ENCODE measurements around the gene RFX7.
"Not testable (repeated sequence)": the region's sequence is repeated elsewhere in the genome, so short reads cannot be mapped to it uniquely, and the experiment has no call there.

RFX7 gene

GRCh38 chr15:56243163-56244037, at the start of gene RFX7:
TSS of gene RFX7 (minus strand) at chr15:56243879. CDS start at chr15:56243285, 594 bp downstream.
- FAIRE-seq: no peak

GRCh38 chr15:56292546-56293316, 49.1 kb upstream of the RFX7 start:
- FAIRE-seq: no peak

- no peak for FAIRE-seq
Measured at GRCh38 chr15:56291741-56292140, 48.1 kb upstream of the RFX7 start.

- FAIRE-seq: no peak
Measured at GRCh38 chr15:56286213-56286612, 42.5 kb upstream of the RFX7 start.

GRCh38 chr15:56281145-56281544, 37.5 kb upstream of the RFX7 start:
- no peak for FAIRE-seq

- no peak for FAIRE-seq
Measured at GRCh38 chr15:56273724-56274123, 30.0 kb upstream of the RFX7 start.

- no peak for FAIRE-seq
Measured at GRCh38 chr15:56272454-56272853, 28.8 kb upstream of the RFX7 start.

- not testable (repeated sequence) for FAIRE-seq
Measured at GRCh38 chr15:56266465-56266864, 22.8 kb upstream of the RFX7 start.

- no peak for FAIRE-seq
Measured at GRCh38 chr15:56261854-56262509, 18.3 kb upstream of the RFX7 start.

GRCh38 chr15:56257306-56257705, 13.6 kb upstream of the RFX7 start:
- not testable (repeated sequence) for FAIRE-seq

- FAIRE-seq: no peak
Measured at GRCh38 chr15:56254265-56254664, 10.6 kb upstream of the RFX7 start.

GRCh38 chr15:56252386-56252785, 8.7 kb upstream of the RFX7 start:
- no peak for FAIRE-seq

- no peak for FAIRE-seq
Measured at GRCh38 chr15:56251315-56252095, 7.8 kb upstream of the RFX7 start.

- no peak for FAIRE-seq
Measured at GRCh38 chr15:56250626-56251025, 6.9 kb upstream of the RFX7 start.

GRCh38 chr15:56249092-56249491, 5.4 kb upstream of the RFX7 start:
- FAIRE-seq: peak; percentile 76

- FAIRE-seq: no peak
Measured at GRCh38 chr15:56248311-56248992, 4.8 kb upstream of the RFX7 start.

- FAIRE-seq: no peak
Measured at GRCh38 chr15:56247266-56247665, 3.6 kb upstream of the RFX7 start.

GRCh38 chr15:56245871-56246814, 2.5 kb upstream of the RFX7 start:
- peak; percentile 95 for FAIRE-seq

GRCh38 chr15:56244811-56245576, 1.3 kb upstream of the RFX7 start:
- no peak for FAIRE-seq
